IMR-90 (cell line): ENCODE results near the gene MIER1.

Experiments
- BHLHE40 ChIP-seq: fragments of 150-350 bp; IDR thresholded peaks from 2 replicates; pipeline ENCODE4 v1.6.1; 2016; ENCODE audit warnings: mild to moderate bottlenecking, low read depth, low read length
- CHD1 ChIP-seq: IDR thresholded peaks from 2 replicates; pipeline ENCODE4 v1.6.1; 2012; ENCODE audit warnings: low read depth, low read length, improper control_type of control experiment
- MXI1 ChIP-seq: IDR thresholded peaks from 2 replicates; pipeline ENCODE4 v1.6.1; 2012; ENCODE audit warnings: low read depth, mild to moderate bottlenecking, low read length, moderate library complexity, borderline replicate concordance
- NFE2L2 ChIP-seq: fragments of 150-350 bp; IDR thresholded peaks from 2 replicates; pipeline ENCODE4 v1.6.1; 2016; ENCODE audit warnings: low read depth, mild to moderate bottlenecking, low read length
- POLR2A ChIP-seq: IDR thresholded peaks from 2 replicates; pipeline ENCODE4 v1.6.1; 2012; ENCODE audit warnings: mild to moderate bottlenecking, low read depth, low read length
- RAD21 ChIP-seq: IDR thresholded peaks from 2 replicates; pipeline ENCODE4 v1.6.1; 2012; ENCODE audit warnings: low read length, improper control_type of control experiment
- TF ChIP-seq, protein P1 (sequence below): conservative IDR thresholded peaks from 2 replicates; pipeline ENCODE4 v1.5.1; 2012; ENCODE audit warnings: mild to moderate bottlenecking, low read depth, low read length, improper control_type of control experiment

DNA sequence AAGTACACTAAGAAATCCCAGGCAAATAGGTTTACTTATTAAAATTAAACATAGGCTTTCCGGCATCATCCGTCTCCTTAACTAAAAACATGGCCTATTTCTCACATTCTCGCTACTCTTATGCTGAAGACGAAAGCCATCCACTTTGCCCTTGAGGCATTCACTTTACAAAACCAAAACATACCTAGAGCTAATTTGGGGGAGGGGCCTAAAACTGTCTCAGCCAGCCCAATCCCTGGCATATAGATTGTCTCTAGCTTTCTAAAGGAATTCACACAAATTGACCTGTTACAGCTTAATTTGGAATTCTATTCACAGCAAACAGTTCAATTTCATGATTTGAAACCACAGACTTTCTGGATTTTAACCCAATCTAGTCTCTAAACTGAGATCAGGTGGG, 94.3 kb downstream of the MIER1 start:
- TF ChIP-seq POLR2A: no peak
- TF ChIP-seq, protein P1, sequence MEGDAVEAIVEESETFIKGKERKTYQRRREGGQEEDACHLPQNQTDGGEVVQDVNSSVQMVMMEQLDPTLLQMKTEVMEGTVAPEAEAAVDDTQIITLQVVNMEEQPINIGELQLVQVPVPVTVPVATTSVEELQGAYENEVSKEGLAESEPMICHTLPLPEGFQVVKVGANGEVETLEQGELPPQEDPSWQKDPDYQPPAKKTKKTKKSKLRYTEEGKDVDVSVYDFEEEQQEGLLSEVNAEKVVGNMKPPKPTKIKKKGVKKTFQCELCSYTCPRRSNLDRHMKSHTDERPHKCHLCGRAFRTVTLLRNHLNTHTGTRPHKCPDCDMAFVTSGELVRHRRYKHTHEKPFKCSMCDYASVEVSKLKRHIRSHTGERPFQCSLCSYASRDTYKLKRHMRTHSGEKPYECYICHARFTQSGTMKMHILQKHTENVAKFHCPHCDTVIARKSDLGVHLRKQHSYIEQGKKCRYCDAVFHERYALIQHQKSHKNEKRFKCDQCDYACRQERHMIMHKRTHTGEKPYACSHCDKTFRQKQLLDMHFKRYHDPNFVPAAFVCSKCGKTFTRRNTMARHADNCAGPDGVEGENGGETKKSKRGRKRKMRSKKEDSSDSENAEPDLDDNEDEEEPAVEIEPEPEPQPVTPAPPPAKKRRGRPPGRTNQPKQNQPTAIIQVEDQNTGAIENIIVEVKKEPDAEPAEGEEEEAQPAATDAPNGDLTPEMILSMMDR: no peak
- no peak for TF ChIP-seq BHLHE40
- TF ChIP-seq MXI1: no peak
- no peak for TF ChIP-seq NFE2L2
- TF ChIP-seq RAD21: no peak
- TF ChIP-seq CHD1: no peak
